Body of pancreas (tissue), 4 donors: ENCODE results near the gene RFTN2. TPM values are rescaled to one million over a fixed set of nuclear protein-coding genes. Genes with fewer than 3 reads are reported as not detected.

Experiments
- ATAC-seq: fragments of 150-250 bp; one replicate; pipeline ENCODE4 v1.9.1; 2016
- DNase-seq, 4 donors: peaks; one replicate each; pipeline ENCODE4 v3.0.0-alpha.2; 2019
- H3K27ac ChIP-seq, 4 donors: fragments of 200-600 bp; sonication (generic); 1 replicate in 3 of 4; 2 replicates in 1 of 4; pipeline versions ENCODE4 v1.5.1 to v1.6.1; 2016 to 2019; ENCODE audit warnings: mild to moderate bottlenecking in 1 of 4, mixed read lengths in 1 of 4, moderate library complexity in 1 of 4
- H3K27me3 ChIP-seq, 2 donors: fragments of 200-600 bp; sonication (generic); one replicate each; pipeline ENCODE4 v1.6.0; 2016; ENCODE audit warnings: mild to moderate bottlenecking in 1 of 2
- H3K36me3 ChIP-seq, 2 donors: fragments of 200-600 bp; sonication (generic); replicated peaks in 1 of 2; 2 replicates each; pipeline ENCODE4 v1.5.1; 2016; ENCODE audit warnings: low read depth in 2 of 2; ENCODE audit not compliant: insufficient read depth in 1 of 2
- H3K4me1 ChIP-seq: fragments of 200-600 bp; sonication (generic); one replicate; pipeline ENCODE4 v1.6.0; 2016
- H3K4me3 ChIP-seq, 2 donors: fragments of 200-600 bp; sonication (generic); 1 replicate in 1 of 2; 2 replicates in 1 of 2; pipeline ENCODE4 v1.5.1; 2016 to 2019
- H3K9me3 ChIP-seq, 3 donors: fragments of 200-600 bp; sonication (generic); 1 replicate in 2 of 3; 2 replicates in 1 of 3; pipeline ENCODE4 v1.5.1; 2016
- CTCF ChIP-seq, 7 experiments: fragments of 450-650 bp in 4 of 7; fragments of 200-600 bp in 3 of 7; sonication (generic) in 3 of 7; IDR thresholded peaks; one replicate each; pipeline ENCODE4 v1.5.1; 2016 to 2019; ENCODE audit warnings: antibody characterized with exemption in 7 of 7
- POLR2A ChIP-seq, 3 donors: fragments of 450-650 bp; IDR thresholded peaks; one replicate each; pipeline ENCODE4 v1.6.1; 2016; ENCODE audit warnings: antibody characterized with exemption in 3 of 3, mild to moderate bottlenecking in 2 of 3
- WGBS, 2 donors: methylation state at CpG; one replicate each; pipeline ENCODE4 v1.1.5; 2017; 5-methylcytosine and 5-hydroxymethylcytosine counted together
- intact Hi-C: fragments of 100-400 bp; cut with DNase I; formaldehyde crosslinking; loops from one replicate; pipeline ENCODE4 v1.15.1; 2023
- total RNA-seq, 2 donors: library from RNA; depleted of rRNA; stranded (reverse); fragments of >200 nt; gene quantifications; one replicate each; pipeline ENCODE4 v1.1.0, GENCODE V29; 2016

Gene RFTN2
- total RNA-seq, 2 donors from 2014 or later, result 1.3 to 11.9 TPM

DNA sequence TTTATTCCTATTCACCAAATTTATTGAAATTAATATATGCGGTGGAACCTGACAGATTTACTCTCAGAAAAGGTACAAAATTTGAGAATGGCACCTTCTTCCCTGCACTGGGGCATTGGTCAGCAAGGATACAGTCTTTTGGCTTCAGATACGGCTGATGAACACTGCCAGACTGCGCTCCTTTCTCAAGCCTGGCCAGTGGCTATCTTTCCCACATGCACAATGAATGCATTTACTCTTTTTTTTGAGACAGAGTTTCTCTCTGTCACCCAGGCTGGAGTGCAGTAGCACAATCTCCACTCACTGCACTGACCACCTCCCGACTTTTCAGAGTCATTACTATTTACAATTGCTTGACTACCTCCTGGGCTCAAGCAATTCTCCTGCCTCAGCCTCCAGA, 97.9 kb downstream of the RFTN2 start:
- ATAC-seq (no peak), DNase-seq (no peak)
- 80 to 89% methylated on average over 4 of the region's 4 CpGs for WGBS, 2 donors
- no peaks in the 10 kb centered on the region for H3K27me3 ChIP-seq
- H3K36me3 ChIP-seq, result no peaks in the 10 kb centered on the region
- no peaks in the 10 kb centered on the region for H3K9me3 ChIP-seq
- no peak overlapping the region for H3K4me3 ChIP-seq
- no peaks in the 10 kb centered on the region for H3K4me1 ChIP-seq
- intact Hi-C loops, result no loop called here
- TF ChIP-seq CTCF (IDR thresholded peaks at IDR 0.05) (no peak), POLR2A (IDR thresholded peaks at IDR 0.05) (no peak)
- no peak overlapping the region for H3K27ac ChIP-seq

DNA sequence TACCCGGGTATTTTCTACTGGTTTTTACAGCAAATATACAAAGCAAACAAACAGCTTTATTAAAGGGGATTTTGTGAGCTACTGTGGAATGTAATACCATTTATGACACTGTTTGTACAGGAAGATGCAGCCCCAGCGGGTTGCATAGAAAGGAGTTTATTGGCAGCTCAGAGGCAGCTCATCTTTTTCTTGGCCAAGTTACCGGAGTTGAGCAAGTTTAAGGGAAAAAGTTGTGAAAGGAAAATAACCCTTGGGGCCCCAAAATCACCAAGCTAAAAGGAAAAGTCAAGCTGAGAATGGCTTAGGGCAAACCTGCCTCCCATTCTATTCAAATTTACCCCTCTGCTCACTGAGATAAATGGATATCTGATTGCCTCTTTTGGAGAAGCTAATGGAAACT, 98.8 kb downstream of the RFTN2 start:
- intact Hi-C loops, result no loop called here
- ATAC-seq (no peak), DNase-seq (peak in 1 of 4 donors; percentile 8)
- H3K4me1 ChIP-seq, result no peaks in the 10 kb centered on the region
- no peaks in the 10 kb centered on the region for H3K27me3 ChIP-seq
- WGBS, 2 donors, result 22 to 23% methylated on average over 3 of the region's 3 CpGs
- no peaks in the 10 kb centered on the region for H3K9me3 ChIP-seq
- TF ChIP-seq POLR2A (IDR thresholded peaks at IDR 0.05), result no peak
- TF ChIP-seq CTCF (IDR thresholded peaks at IDR 0.05), result no peak
- no peaks in the 10 kb centered on the region for H3K36me3 ChIP-seq
- H3K4me3 ChIP-seq, result no peak overlapping the region
- no peak overlapping the region for H3K27ac ChIP-seq

DNA sequence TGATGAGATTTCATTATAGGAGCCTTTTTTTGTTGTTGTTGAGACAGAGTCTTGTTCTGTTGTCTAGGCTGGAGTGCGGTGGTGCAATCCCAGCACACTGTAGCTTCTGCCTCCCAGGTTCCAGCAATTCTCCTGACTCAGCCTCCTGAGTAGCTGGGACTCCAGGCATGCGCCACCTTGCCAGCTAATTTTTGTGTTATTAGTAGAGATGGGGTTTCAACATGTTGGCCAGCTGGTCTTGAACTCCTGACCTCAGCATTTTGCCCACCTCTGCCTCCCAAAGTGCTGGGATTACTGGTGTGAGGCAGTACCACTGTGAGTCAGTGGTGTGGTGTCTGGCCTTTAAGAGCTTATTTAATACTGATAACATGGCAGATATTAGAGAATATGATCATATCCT, 99.4 kb downstream of the RFTN2 start:
- Histone ChIP-seq H3K36me3 (no peaks in the 10 kb centered on the region), H3K9me3 (no peaks in the 10 kb centered on the region), H3K4me3 (no peak overlapping the region), H3K27me3 (no peaks in the 10 kb centered on the region), H3K4me1 (no peaks in the 10 kb centered on the region), H3K27ac (no peak overlapping the region)
- 90 to 94% methylated on average over 2 of the region's 2 CpGs for WGBS, 2 donors
- intact Hi-C loops, result no loop called here
- DNase-seq, result peak in 2 of 4 donors; percentile 8 to 10
- no peak for ATAC-seq
- TF ChIP-seq POLR2A (IDR thresholded peaks at IDR 0.05) (no peak), CTCF (IDR thresholded peaks at IDR 0.05) (no peak)

DNA sequence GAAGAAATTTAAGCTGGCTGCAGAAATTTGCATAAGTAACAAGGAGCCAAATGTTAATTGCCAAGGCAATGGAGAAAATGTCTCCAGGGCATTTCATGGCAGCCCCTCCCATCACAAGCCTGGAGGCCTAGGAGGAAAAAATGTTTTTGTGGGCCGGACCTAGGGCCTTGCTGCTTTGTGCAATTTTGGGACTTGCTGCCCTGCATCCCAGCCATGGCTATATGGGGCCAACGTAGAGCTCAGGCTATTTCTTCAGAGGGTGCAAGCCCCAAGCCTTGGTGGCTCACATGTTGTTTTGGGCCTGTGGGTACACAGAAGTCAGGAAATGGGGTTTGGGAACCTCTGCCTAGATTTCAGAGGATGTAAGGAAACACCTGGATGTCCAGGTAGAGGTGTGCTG, 101.8 kb downstream of the RFTN2 start:
- H3K36me3 ChIP-seq, result no peaks in the 10 kb centered on the region
- WGBS, 2 donors, result 92 to 96% methylated on average over 2 of the region's 2 CpGs

More for the DNA sequence above, 101.8 kb downstream of the RFTN2 start:
- no peak for TF ChIP-seq CTCF (IDR thresholded peaks at IDR 0.05)
- TF ChIP-seq POLR2A (IDR thresholded peaks at IDR 0.05), result no peak
- ATAC-seq, result no peak
- H3K4me3 ChIP-seq, result no peak overlapping the region
- intact Hi-C loops, result no loop called here
- no peaks in the 10 kb centered on the region for H3K4me1 ChIP-seq
- H3K27me3 ChIP-seq, result no peaks in the 10 kb centered on the region
- H3K27ac ChIP-seq, result no peak overlapping the region
- no peaks in the 10 kb centered on the region for H3K9me3 ChIP-seq
- DNase-seq, result no peak
